Fibroblast of the conjunctiva (primary cell): Measurements from ENCODE around the gene CPEB3.
A peak's percentile ranks its signal among the peaks of the same experiment; 100 is the strongest.
"Not testable (repeated sequence)": the region's sequence is repeated elsewhere in the genome, so short reads cannot be mapped to it uniquely, and the experiment has no call there.

ENCODE experiments used
- DNase-seq: peaks from one replicate; pipeline ENCODE4 v3.0.0-alpha.2; 2010; ENCODE audit warnings: low read depth

Gene CPEB3

DNA sequence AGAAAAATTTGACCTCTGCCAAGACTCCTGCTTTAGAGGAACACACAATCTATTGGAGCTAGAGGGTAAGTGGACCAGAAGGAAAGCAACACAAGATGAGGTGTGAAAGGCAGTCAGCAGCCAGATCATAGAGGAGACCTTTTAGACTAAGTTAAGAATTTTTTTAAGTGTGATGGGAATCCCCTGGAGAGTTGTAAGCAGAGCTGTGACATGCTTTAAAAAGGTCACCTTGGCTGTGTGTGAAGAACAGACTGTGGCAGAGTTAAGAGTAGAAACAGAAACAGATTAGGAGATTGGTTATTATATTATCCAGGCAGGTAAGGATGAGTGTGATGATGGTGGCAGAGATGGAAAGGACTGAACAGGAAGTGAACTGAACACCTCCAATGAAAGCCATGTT, 23.5 kb downstream of the CPEB3 start:
- DNase-seq: no peak

DNA sequence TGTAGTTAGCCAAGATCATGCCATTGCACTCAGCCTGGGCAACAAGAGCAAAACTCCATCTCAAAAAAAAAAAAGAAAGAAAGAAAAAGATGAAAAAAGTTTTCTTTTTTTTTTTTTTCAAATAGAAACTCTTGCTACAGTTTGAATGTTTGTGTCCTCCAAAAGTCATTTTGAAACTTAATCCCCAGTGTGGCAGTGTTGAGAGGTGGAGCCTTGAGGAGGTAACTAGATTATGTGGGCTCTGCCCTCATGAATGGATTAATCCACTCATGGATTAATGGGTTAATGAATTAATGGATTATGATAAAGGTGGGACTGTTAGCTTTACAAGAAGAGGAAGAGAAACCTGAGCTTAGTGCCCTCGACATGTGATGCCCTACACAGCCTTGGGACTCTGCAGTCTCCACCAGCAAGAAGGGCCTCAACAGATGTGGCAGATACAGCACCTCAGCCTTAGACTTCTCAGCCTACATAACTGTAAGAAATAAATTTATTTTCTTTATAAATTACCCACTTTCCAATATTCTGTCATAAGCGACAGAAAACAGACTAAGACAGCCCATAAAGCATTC, 25.1 kb downstream of the CPEB3 start:
- DNase-seq: no peak

DNA sequence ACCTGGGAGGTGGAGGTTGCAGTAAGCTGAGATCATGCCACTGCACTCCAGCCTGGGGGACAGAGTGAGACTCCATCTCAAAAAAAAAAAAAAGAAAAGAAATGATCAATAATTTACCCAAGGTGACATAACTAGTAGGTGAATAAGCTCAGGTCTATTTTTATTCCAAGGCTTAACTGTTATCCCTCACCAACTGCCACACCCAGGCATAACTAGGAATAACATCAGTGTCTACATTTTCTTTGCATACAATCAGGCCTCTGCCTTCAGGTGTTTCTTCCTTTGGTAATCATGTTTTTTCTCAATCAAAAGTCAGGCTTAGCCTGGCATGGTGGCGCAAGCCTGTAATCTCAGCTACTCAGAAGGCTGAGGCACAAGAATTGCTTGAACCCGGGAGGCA, 26.6 kb downstream of the CPEB3 start:
- DNase-seq: no peak

DNA sequence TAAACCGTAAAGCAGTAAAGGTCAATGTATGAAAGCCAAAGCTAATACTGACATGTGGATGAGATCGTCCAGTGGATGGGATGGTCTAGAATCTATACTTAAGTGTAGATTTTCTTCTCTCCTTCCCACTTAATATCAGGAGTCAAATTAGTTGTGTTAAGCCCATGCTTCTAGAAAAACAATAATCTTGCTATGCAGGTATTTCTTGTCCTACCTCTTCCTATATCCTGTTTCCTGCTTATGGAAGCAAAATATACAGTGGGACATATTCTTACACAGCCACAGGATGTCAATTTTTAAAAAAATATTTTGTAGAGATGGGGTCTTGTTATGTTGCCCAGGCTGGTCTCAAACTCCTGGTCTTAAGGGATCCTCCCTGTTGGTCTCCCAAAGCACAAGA, 27.5 kb downstream of the CPEB3 start:
- DNase-seq: no peak

DNA sequence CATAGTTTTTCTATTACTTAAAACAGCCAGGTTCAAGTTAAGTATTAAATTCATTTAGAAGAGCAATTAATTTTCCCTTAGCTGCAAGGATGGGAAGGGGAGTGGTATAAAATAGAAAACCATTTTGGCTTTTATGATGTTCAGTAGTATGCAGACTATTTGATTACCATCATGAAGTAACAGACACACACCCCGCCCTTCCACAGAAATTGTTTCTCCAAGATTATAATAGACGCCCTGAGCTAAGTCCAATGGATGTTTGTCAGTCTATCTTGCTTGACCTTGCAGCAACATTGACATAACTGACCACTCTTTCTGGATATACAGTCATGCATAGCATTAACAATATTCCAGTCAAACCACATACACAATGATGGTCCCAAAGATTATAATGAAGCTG, 42.3 kb downstream of the CPEB3 start:
- DNase-seq: no peak

DNA sequence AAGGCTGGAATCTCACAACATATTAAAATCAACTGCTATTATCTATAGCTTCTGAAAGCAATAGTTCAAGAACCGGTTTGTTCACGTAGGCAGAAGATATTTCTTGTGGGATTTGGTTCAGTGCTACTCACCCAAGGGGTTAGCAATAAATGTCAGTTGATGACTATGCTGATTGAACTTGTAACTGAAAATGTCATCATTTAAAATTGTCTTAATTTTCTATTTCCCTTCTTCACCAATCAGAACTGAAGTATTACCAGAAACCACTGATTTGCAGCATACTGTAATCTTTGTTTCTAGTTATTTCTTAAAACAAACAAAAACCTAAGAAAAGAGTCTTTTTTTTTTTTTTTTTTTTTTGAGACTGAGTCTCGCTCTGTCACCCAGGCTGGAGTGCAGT, 46.1 kb downstream of the CPEB3 start:
- DNase-seq: no peak

DNA sequence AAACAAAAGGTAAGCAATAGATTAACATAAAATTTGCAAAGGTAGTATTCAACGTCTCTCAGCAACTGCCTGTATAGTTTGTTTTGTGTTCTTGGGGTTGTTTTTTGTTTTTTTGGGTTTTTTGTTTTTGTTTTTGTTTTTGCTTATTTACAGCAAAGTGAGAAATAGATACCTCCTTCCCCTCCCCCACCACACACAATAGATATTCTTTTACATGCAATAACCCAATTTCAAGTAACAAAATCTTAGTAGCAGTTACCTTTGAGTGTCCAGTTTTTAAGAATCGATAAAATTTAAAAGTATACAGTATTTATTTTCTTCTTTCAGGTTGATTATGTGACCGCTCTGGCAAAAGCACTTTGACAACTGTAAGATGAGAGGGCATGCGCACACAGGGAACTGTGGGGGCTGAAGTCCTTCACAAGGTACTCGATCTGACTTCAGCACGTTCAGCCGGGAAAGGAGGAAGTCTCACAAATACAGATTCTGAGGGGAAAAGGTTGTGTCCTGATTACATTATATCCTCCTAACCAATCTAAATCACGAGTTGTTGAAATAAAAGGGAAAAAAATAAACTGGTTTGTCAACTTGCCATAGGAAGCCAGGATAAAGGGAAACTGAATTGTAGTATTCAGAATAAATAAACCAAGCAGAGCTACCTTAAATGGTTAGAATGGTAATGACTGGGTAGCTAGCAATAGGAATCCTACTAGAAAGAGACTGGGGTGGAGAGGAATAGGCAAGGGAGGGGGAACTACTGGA, 47.8 kb downstream of the CPEB3 start:
- peak; percentile 17 for DNase-seq

DNA sequence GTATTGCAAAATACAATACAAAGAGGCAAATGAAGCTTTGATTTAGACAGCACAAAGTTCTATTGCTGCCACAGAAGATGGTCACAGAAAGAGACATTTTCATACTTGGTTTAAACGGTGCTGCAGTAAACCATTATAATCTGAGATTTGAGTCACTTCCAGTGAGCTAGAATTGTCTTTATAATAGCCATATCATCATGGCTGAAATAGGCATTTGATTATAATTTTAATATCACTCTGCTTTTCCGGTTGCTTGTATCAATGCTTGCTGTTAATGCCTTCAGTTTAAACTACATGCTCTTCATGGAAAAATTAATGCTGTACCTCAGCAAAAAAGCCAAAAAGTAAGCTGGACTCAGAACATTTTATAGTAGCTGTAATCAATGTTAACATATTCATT, 48.5 kb downstream of the CPEB3 start:
- DNase-seq: no peak

DNA sequence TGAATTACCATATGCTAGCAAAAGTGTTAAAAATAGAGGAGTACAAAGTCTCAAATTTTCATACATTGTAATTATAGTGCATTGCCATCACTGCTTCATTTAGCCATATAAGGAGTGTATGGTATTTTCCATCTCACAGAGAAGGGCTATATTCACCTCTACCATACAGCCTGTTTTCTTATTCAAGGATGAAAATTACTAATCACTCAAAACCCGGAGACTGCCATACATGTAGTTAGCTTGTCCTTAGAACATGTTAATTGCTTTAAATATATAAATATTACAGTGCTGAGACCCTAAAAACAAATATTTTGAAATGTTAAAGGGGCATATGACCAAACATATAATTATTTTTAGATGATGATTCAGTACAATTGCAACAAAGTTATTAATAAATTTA, 49.4 kb downstream of the CPEB3 start:
- no peak for DNase-seq

DNA sequence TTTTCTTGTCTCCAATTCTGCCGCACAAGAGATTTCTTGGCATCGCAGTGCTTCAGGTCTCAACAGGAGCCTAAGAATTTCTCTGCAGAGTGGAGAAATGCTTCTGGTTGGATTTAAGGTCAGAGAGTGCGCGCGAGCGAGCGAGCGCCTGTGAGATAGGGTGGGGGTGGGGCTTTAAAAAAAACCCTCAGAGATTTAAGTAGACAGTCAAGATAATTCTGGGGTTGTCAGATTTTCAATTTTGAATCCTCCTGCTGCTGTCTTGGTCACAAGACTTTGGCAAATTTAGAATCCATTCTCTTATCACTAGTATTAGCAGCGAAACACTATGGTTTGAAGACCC, 49.7 kb downstream of the CPEB3 start:
- DNase-seq: no peak

DNA sequence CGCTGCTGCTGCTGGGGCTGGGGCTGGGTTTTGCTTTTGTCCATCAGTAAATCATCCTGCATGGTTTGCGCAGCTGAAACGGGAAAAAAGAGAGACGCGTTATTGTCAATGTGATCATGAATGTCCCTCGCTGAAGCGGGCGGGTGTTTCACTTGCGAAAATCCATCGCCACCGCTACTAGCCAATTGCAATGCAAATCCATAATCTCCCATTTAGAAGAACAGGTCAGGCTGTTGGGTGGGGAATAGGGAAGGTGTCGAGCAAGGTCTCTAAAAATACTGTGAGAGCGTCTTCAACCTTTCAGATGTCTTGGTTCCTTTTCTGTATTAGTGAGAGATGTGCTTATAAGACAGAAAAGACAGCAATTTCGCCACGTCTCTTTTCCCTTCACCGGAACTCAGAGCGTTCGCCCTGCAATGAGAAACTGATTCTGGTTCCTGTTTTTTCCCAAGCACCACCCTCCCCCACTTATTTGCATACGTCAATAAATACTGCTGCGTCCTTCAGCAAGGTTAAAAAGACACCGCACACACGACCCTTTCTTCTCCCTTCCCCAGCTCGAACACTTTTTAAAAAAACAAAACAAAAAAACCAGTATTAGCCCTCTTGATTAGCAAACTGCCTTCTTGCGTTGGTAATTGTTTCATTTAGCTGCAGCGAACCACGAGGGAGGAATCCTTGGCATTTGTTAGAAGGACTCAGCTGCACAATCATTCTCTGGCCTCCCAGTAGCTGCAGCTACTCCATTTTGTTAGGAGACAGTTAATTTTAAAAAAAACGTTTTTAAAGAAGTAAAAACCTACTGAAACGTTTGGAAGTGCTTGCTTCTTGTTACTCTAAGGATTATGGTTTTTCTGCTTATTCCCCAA, 50.4 kb downstream of the CPEB3 start:
- DNase-seq: peak; percentile 35

DNA sequence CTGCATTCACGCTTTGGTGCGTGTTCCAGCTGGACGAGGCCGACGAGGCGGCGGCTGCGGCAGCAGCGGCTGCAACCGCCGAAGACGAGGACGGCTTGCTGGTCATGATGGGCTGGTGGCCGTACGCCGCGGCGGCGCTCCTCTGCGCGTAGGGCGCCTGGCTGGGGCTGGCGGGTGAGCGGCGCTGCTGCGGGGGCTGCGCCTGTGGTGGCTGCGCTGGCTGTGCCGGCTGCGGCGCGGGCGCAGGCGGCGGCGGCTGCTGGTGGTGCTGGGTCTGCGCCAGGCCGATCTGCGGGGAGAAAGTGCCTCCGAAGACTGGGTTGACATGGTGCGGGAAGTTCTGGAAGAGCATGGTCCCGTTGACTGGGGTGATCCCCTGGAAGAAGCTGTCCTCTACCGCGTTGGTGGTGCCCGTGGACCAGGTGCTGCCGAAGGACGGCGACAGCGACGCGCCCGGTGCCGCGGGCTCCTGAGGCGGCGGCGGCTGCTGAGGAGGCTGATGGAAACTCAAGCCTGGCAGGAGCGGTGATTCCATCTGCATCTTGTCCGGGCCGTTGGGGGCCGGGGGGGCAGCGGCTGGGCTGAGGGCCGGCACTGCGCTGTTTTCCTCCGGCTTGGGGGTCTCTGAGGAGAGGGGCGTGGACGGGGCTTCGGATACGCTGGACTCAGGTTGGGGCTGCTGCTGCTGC, 51.1 kb downstream of the CPEB3 start:
- DNase-seq: no peak

DNA sequence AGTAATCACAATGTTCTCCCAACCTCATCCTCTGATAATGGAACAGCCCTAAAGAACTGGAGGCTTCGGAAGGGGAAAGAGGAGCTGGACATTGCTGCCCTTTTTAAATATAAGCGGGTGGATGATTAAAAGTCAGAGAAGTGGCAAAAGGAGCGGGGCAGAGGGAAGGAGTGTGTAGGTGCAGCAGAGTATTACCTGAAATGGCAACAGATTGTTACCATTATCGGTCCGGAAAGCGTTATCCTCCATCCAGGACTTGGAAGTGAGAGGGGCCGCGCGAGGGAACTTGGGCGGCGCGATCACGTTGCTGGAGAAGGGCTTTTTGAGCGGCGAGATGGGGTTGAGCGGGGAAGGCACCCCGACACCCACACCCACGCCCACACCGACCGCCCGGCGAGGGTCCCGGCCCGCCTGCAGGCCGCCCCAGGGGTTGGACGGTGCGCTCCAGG, 51.7 kb downstream of the CPEB3 start:
- DNase-seq: no peak

DNA sequence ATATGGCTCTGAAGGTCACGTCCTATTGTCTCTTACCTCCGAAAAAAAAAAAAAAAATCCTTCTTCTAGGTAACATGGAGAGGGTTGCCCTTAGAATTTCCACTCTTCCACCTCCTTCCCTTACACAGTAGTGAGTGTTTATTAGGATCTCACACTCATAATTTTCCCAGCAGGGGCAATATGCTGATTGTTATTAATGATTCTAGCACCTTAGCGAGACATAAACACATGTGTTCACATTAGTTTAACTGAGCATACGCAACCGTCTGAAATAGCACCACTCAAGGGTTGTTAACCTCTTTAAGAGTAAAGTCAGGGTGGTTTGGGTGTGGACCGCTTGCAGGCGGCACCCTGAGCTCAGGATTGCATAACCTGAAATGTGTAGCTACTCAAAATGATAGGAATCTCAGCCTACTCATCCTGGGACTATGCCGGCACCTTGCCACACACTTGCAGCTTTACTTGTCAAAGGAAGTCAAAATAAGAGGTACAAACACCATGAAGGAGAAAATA, 52.2 kb downstream of the CPEB3 start:
- DNase-seq: peak; percentile 71

DNA sequence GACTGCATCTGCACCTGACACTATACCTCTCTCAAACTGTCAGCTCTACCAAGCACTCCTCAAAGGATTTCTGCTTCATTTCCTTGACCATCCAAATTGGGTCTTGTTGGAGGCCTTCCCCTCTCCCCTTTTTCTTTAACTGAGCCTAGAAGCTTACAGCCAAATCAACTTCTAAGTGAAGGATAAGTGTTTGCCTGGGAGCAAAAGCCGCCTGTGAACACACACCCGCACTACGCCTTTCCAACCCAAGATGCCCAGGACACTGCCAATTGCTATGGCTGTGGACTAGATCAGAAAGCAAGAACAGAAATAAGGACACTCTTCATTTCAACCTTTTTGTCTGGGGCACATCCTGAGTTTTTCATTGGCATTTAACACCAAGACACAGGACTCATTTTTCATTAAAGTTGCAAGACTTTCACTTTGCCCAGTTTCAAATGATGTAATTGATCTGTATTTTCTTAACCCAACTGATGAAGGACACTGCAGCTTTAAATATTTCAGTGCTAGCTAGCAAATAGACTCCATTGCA, 52.8 kb downstream of the CPEB3 start:
- no peak for DNase-seq

DNA sequence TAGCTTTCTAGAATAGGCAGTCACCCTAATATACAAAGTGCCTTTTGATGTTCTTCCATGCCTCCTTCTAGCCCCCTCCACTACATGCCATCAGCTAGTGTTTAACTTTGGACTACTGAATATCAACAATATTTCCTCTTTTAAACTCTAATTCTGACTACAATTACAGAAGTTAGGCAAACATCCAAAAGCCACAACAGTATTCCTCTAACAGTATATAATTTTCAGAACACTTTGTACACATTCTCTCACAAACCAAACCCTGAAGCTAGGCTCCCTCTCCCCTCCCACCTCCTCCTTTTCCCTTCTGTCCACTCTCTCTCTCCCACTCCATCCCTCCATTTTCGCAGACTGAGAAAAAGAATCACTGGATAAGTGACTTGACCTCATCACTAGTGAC, 59.7 kb downstream of the CPEB3 start:
- no peak for DNase-seq

DNA sequence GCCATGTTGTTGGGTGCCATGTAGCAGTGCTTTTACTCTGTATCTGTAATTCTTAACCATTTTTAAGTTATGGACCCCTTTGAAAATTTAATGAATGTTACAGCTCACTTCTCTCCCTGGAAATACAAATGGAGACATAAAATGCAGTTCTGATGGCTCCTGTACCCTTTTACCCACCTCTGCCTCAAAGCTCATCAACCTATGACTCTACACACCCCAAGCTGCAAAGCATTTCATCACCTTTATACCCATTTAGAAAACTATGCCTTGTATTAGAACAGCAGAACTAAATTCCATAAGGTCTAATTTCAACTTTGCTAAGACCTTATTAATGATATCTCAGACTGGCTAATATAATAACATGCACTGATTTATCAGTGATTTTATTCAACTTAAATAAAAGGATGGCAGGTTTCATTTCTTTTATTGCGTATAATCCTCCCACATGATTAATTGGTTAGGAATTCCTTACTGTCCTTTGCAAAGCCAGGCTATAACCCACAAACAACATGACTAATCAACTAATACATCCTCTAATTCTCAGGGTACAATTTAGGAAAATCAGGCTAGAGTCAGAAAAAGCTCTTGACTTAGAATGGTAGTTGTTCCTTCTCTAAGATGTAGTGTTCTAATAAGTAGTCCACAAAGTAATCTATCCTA, 68.1 kb downstream of the CPEB3 start:
- peak; percentile 31 for DNase-seq

DNA sequence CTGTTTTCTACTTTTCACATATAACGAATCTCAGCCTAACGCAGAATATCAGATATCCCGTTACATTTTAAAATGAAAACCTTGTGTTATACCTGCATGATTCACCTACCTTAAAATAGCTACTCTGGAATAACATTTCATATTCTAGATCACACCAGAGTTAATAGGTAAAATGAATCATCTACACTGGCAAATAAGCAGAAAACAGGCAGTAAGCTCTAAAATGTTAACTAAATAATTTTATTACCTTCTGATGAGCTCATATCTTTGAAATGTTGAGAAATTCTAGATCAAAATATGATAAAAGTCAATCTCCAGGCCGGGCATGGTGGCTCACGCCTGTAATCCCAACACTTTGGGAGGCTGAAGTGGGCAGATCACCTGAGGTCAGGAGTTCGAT, 71.3 kb downstream of the CPEB3 start:
- no peak for DNase-seq

DNA sequence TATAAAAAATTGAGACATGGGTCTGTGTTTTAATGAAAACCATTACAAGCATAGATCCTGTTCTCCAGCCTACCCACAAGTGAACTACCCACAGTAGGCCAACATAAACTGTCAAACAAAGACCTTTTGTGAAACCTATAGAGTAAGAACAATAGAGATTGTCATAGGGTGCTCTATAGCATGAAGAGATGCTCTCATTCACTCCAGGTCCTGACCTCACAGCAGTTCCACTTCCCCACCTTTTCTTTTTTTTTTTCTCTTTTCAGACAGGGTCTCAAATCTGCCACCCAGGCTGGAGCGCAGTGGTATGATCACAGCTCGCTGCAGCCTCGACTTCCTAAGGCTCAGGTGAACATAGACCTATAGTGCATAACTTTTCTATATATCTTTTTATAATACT, 72.3 kb downstream of the CPEB3 start:
- no peak for DNase-seq

DNA sequence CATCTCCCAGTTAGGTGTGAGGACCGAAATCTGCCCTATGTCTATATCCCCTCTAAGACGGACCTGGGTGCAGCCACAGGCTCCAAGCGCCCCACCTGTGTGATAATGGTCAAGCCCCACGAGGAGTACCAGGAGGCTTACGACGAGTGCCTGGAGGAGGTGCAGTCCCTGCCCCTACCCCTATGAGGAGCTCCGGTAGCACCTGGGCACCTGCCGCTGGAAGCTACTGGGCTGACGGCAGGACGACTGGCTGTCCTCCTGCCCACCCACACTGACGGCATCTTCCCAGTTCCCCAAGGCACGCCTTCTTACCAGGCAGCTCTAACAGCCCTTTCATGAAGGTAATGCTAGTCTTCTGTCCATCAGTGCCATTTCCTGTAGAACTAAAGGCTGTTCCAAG, 74.3 kb downstream of the CPEB3 start:
- not testable (repeated sequence) for DNase-seq

DNA sequence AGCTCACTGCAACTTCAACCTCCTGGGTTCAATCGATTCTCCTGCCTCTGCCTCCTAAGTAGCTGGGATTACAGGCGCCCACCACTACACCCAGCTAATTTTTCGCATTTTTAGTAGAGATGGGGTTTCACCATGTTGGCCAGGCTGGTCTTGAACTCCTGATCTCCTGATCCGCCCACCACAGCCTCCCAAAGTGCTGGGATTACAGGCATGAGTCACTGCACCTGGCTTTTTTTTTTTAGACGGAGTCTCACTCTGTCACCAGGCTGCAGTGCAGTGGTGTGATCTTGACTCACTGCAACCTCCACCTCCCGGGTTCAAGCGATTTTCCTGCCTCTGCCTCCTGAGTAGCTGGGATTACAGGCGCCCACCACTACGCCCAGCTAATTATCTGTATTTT, 75.7 kb downstream of the CPEB3 start:
- DNase-seq: not testable (repeated sequence)

DNA sequence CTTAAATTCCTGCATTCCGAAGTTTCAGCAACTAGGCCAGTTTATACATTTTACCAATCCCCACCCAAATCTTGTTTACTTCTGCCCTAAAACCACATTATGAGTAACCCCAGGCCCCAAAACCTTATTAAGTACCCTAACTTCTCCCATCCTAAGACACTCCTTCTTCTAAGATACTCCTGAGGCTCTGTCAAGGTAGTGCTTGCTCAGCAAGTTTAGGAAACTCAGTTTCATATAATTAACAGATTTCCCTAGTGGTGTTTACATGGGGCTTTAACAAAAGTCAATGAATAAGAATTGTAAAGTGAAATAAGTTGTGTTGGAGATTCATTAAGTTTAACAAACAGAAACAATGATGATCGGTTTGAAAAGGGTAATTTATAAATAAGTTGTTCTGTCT, 77.8 kb downstream of the CPEB3 start:
- no peak for DNase-seq
